Type B pancreatic cell (in vitro differentiated cells): Measurements from ENCODE around the gene TEAD1. TPM values are rescaled to one million over a fixed set of nuclear protein-coding genes. Genes with fewer than 3 reads are reported as not detected.

Experiments used
- DNase-seq: peaks from one replicate; pipeline ENCODE4 v3.0.0; 2021; ENCODE audit warnings: mixed read lengths; ENCODE audit not compliant: unreplicated experiment; ENCODE audit errors: extremely low spot score
- H3K27ac Mint-ChIP-seq: 2 replicates; pipeline ENCODE4 v1.8.0; 2021; ENCODE audit warnings: mild to moderate bottlenecking, mixed read lengths
- H3K27me3 Mint-ChIP-seq: 2 replicates; pipeline ENCODE4 v1.8.0; 2021; ENCODE audit warnings: mixed read lengths
- H3K36me3 Mint-ChIP-seq: 2 replicates; pipeline ENCODE4 v1.8.0; 2021; ENCODE audit warnings: mixed read lengths
- H3K4me1 Mint-ChIP-seq: one replicate; pipeline ENCODE4 v1.8.0; 2021; ENCODE audit warnings: mixed read lengths; ENCODE audit not compliant: unreplicated experiment
- H3K4me3 Mint-ChIP-seq: 2 replicates; pipeline ENCODE4 v1.8.0; 2021; ENCODE audit warnings: mild to moderate bottlenecking, mixed read lengths
- H3K9me3 Mint-ChIP-seq: 2 replicates; pipeline ENCODE4 v1.8.0; 2021; ENCODE audit warnings: mixed read lengths
- CTCF ChIP-seq: fragments of 200-600 bp; sonication (generic); conservative IDR thresholded peaks from 2 replicates; pipeline ENCODE4 v1.5.0; 2021; ENCODE audit warnings: antibody characterized with exemption, mild to moderate bottlenecking
- total RNA-seq: library from RNA; stranded (reverse); gene quantifications from 2 replicates; pipeline ENCODE4 v1.2.1, GENCODE V29; 2021; ENCODE audit warnings: low replicate concordance

Gene TEAD1
- total RNA-seq, 1 donor from 2014 or later: 91.8 TPM

- Mint-ChIP-seq H3K4me3 (no peak overlapping the region), H3K36me3 (peaks cover 46% of the 10 kb centered on the region), H3K27me3 (no peaks in the 10 kb centered on the region), H3K9me3 (peaks cover 4% of the 10 kb centered on the region), H3K27ac (no peak overlapping the region), H3K4me1 (peaks cover 4% of the 10 kb centered on the region)
- TF ChIP-seq CTCF: no peak
- DNase-seq: no peak
Measured at GRCh38 chr11:12936200-12936599, 262.0 kb downstream of the TEAD1 start.

GRCh38 chr11:12938590-12939247, 264.5 kb downstream of the TEAD1 start:
- Mint-ChIP-seq H3K27me3 (no peaks in the 10 kb centered on the region), H3K36me3 (peaks cover 51% of the 10 kb centered on the region), H3K27ac (no peak overlapping the region), H3K4me1 (peaks cover 4% of the 10 kb centered on the region), H3K9me3 (peaks cover under 1% of the 10 kb centered on the region), H3K4me3 (no peak overlapping the region)
- TF ChIP-seq CTCF: no peak
- DNase-seq: no peak

DNA sequence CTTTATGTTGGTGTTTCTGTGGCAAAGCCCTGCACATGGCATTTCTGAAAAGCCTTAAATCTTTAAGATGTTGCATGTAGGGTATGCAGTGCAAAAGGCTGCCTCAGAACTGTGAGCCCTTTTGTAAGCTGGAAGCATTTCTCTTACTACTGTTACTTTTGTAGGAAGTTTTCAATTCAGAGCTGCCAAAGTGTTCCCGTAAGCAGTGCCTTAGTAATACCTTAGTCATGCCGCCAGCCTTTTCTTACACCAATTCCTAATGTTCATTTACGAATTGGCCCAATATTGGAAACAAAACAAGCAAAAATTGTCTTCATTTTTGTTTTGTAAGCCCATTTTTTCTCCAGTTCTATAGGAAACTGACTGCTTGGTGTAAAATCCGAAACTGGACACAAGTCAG, 267.4 kb downstream of the TEAD1 start:
- H3K9me3 Mint-ChIP-seq: peaks cover 4% of the 10 kb centered on the region
- no peak overlapping the region for H3K4me3 Mint-ChIP-seq
- no peak for DNase-seq
- no peak overlapping the region for H3K27ac Mint-ChIP-seq
- no peak for TF ChIP-seq CTCF
- H3K36me3 Mint-ChIP-seq: peaks cover 38% of the 10 kb centered on the region
- H3K27me3 Mint-ChIP-seq: no peaks in the 10 kb centered on the region
- no peaks in the 10 kb centered on the region for H3K4me1 Mint-ChIP-seq

- no peak for TF ChIP-seq CTCF
- Mint-ChIP-seq H3K9me3 (peaks cover 4% of the 10 kb centered on the region), H3K4me3 (no peak overlapping the region), H3K27ac (no peak overlapping the region), H3K4me1 (no peaks in the 10 kb centered on the region), H3K36me3 (peaks cover 38% of the 10 kb centered on the region), H3K27me3 (no peaks in the 10 kb centered on the region)
- no peak for DNase-seq
Measured at GRCh38 chr11:12942157-12942556, 267.9 kb downstream of the TEAD1 start.

- peaks cover 40% of the 10 kb centered on the region for H3K36me3 Mint-ChIP-seq
- TF ChIP-seq CTCF: no peak
Measured at GRCh38 chr11:12943311-12943710, 269.1 kb downstream of the TEAD1 start.

More at GRCh38 chr11:12943311-12943710, 269.1 kb downstream of the TEAD1 start:
- Mint-ChIP-seq H3K9me3 (peaks cover 9% of the 10 kb centered on the region), H3K27me3 (peaks cover 3% of the 10 kb centered on the region), H3K27ac (no peak overlapping the region), H3K4me3 (no peak overlapping the region), H3K4me1 (no peaks in the 10 kb centered on the region)
- DNase-seq: no peak
